Measurements from ENCODE around the gene TBCD.

TBCD gene

GRCh38 chr17:82926716-82927115 is 174.9 kb downstream of the TBCD start:
- TF ChIP-seq, protein P1, sequence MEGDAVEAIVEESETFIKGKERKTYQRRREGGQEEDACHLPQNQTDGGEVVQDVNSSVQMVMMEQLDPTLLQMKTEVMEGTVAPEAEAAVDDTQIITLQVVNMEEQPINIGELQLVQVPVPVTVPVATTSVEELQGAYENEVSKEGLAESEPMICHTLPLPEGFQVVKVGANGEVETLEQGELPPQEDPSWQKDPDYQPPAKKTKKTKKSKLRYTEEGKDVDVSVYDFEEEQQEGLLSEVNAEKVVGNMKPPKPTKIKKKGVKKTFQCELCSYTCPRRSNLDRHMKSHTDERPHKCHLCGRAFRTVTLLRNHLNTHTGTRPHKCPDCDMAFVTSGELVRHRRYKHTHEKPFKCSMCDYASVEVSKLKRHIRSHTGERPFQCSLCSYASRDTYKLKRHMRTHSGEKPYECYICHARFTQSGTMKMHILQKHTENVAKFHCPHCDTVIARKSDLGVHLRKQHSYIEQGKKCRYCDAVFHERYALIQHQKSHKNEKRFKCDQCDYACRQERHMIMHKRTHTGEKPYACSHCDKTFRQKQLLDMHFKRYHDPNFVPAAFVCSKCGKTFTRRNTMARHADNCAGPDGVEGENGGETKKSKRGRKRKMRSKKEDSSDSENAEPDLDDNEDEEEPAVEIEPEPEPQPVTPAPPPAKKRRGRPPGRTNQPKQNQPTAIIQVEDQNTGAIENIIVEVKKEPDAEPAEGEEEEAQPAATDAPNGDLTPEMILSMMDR (IDR thresholded peaks at IDR 0.05; ENCODE audit: low read depth, low read length), result no peak
- H3K4me3 ChIP-seq (replicated peaks in 1 of 2; ENCODE audit: low read depth in 2 of 2, low read length in 2 of 2), result no peak overlapping the region
- DNase-seq (ENCODE audit: low read depth in 2 of 2), result no peak

GRCh38 chr17:82927311-82927660 is 175.4 kb downstream of the TBCD start:
- TF ChIP-seq, protein P1 (IDR thresholded peaks at IDR 0.05; ENCODE audit: low read depth, low read length), result no peak
- no peak for DNase-seq (ENCODE audit: low read depth in 2 of 2)
- H3K4me3 ChIP-seq (replicated peaks in 1 of 2; ENCODE audit: low read depth in 2 of 2, low read length in 2 of 2), result no peak overlapping the region

DNA sequence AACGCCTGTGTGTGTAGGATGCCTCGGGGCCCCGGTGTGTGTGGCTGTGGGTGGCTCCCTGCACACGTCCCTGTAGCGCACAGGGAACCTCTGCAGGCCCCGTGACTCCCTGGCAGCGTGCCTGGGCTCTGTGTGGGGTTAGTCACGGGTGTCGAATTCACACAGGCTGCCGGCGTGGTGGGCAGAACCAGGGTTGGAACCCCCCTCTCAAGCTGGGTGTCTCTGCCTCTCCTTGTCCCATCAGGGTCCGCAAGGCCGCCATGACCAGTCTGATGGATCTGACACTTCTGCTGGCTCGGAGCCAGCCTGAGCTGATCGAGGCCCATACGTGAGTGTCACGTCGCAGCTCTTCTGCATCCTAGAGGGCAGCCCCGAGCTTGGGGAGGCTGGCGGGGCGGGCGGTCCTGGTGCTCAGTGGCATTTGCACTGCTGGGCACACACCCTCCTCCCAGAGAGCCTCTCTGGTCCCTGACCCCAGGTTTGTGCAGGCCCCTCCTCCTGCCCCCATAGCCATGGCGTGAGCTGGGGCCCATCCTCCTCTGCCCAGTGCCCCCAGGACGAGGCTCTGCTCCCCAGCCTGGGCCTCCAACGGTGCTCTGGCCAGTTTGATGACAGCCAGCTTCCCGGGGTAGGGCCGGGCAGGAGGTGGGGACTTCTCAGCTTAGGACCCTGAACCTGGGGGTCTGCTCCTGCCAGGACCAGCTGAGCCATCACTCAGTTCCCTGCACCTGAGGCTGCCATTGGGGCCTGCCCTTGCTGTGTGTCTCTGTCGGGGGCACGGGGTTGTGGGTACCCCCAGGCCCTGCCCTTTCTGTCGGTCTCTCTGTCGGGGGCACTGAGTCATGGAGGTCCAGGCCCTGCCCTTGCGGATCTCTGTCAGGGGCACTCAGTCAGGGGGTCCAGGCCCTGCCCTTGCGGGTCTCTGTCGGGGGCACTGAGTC is 176.1 kb downstream of the TBCD start:
- DNase-seq (ENCODE audit: low read depth in 2 of 2), result no peak
- TF ChIP-seq, protein P1 (IDR thresholded peaks at IDR 0.05; ENCODE audit: low read depth, low read length), result no peak
- H3K4me3 ChIP-seq (replicated peaks in 1 of 2; ENCODE audit: low read depth in 2 of 2, low read length in 2 of 2), result no peak overlapping the region

DNA sequence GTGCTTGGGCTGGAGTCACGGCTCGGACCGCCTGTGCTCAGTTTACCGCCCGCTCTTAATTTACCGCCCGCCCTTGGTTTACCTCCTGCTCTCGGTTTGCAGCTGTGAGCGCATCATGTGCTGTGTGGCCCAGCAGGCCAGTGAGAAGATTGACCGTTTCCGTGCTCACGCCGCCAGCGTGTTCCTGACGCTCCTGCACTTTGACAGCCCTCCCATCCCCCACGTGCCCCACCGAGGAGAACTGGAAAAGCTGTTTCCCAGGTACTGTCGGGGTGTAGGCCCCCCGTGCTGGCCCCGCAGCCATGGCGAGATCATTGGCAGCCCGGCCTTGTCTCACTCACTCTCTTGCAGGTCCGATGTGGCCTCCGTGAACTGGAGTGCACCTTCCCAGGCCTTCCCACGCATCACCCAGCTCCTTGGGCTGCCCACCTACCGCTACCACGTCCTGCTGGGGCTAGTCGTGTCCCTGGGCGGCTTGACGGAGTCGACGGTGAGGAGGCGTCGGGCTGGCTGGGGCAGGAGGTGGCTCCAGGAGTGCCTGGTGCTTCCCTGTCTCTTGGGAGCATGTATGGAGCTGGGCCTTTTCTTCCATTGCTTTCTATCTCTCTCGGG is 177.3 kb downstream of the TBCD start:
- no peak for DNase-seq (ENCODE audit: low read depth in 2 of 2)
- TF ChIP-seq, protein P1 (IDR thresholded peaks at IDR 0.05; ENCODE audit: low read depth, low read length), result no peak

DNA sequence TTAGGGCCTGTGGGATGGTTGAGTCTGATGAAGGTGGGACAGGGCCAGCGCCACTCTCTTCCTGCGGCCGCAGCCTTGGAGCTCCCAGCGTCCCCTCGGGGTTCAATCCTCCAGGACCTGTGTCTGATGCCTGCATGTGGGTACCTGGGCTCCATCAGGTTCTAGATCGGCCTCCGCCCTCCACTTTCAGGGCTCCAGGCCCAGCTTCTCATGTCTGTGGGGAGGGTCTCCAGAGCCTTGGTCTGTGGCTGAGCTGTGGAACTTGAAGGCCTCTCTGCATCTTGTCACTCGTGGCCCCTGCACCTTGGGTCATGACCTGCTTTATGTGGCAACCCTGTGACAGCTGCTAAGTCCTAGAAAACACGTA is 177.8 kb downstream of the TBCD start:
- TF ChIP-seq, protein P1 (IDR thresholded peaks at IDR 0.05; ENCODE audit: low read depth, low read length), result no peak
- no peak for DNase-seq (ENCODE audit: low read depth in 2 of 2)
- no peak overlapping the region for H3K4me3 ChIP-seq (replicated peaks in 1 of 2; ENCODE audit: low read depth in 2 of 2, low read length in 2 of 2)

More for the DNA sequence above, 177.3 kb downstream of the TBCD start:
- no peak overlapping the region for H3K4me3 ChIP-seq (replicated peaks in 1 of 2; ENCODE audit: low read depth in 2 of 2, low read length in 2 of 2)

- DNase-seq (ENCODE audit: low read depth in 2 of 2), result no peak
- TF ChIP-seq, protein P1 (IDR thresholded peaks at IDR 0.05; ENCODE audit: low read depth, low read length), result no peak
- no peak overlapping the region for H3K4me3 ChIP-seq (replicated peaks in 1 of 2; ENCODE audit: low read depth in 2 of 2, low read length in 2 of 2)
These were observed 178.4 kb downstream of the TBCD start for GRCh38 chr17:82930043-82930923.

All from cardiac fibroblast (primary cell).